Glomerular endothelial cell (primary cell): ENCODE data around the gene FOXC1. TPM values are rescaled to one million over a fixed set of nuclear protein-coding genes. Genes with fewer than 3 reads are reported as not detected.

Experiments
- DNase-seq: peaks from one replicate; pipeline ENCODE4 v3.0.0-alpha.2; 2011; ENCODE audit warnings: low read depth, low spot score; ENCODE audit errors: extremely low read depth
- total RNA-seq: library from RNA; depleted of rRNA; stranded (reverse); fragments of >200 nt; gene quantifications from 2 replicates; pipeline ENCODE4 v1.2.3, GENCODE V29; 2015

FOXC1 gene
- total RNA-seq, 1 donor from 2014 or later = 7.9 TPM

- DNase-seq = no peak
Observed at GRCh38 chr6:1622220-1622850, 12.6 kb downstream of the FOXC1 start.

GRCh38 chr6:1622851-1623768 is 13.4 kb downstream of the FOXC1 start:
- no peak for DNase-seq

GRCh38 chr6:1623769-1624057 is 14.0 kb downstream of the FOXC1 start:
- DNase-seq = no peak

- DNase-seq = no peak
Observed at GRCh38 chr6:1624058-1624850, 14.5 kb downstream of the FOXC1 start.

- no peak for DNase-seq
Observed at GRCh38 chr6:1624851-1625781, 15.4 kb downstream of the FOXC1 start.

GRCh38 chr6:1625794-1626435 is 16.2 kb downstream of the FOXC1 start:
- no peak for DNase-seq

GRCh38 chr6:1626481-1626880 is 16.8 kb downstream of the FOXC1 start:
- DNase-seq = no peak

GRCh38 chr6:1627827-1628560 is 18.3 kb downstream of the FOXC1 start:
- no peak for DNase-seq

- DNase-seq = no peak
Observed at GRCh38 chr6:1629316-1629715, 19.6 kb downstream of the FOXC1 start.

- no peak for DNase-seq
Observed at GRCh38 chr6:1630212-1630770, 20.6 kb downstream of the FOXC1 start.

- no peak for DNase-seq
Observed at GRCh38 chr6:1630771-1631217, 21.1 kb downstream of the FOXC1 start.

- no peak for DNase-seq
Observed at GRCh38 chr6:1631251-1631650, 21.5 kb downstream of the FOXC1 start.

GRCh38 chr6:1633366-1634021 is 23.8 kb downstream of the FOXC1 start:
- DNase-seq = no peak

GRCh38 chr6:1634081-1634480 is 24.4 kb downstream of the FOXC1 start:
- no peak for DNase-seq

GRCh38 chr6:1635305-1636010 is 25.7 kb downstream of the FOXC1 start:
- no peak for DNase-seq

- no peak for DNase-seq
Observed at GRCh38 chr6:1636272-1636825, 26.6 kb downstream of the FOXC1 start.
